HepG2 (cell line): ENCODE data around the gene GJC1. TPM values are rescaled to one million over a fixed set of nuclear protein-coding genes. Genes with fewer than 3 reads are reported as not detected.

ENCODE experiments used
- ATAC-seq: fragments of 200-7000 bp; cut with Tn5 transposase; 3 replicates; pipeline ENCODE4 v1.9.1; 2020; ENCODE audit warnings: mild to moderate bottlenecking, moderate library complexity
- BruUV-seq: library from RNA; stranded (reverse); fragments of 400-500 nt; replicated peaks from 2 replicates; lab custom pipeline; 2021; lab: Mats Ljungman, UMichigan
- CTCF ChIA-PET: fragments of 300-600 bp; formaldehyde crosslinking; extraction: SDS; loops from one replicate; lab custom pipeline; 2021; ENCODE audit warnings: low total read pairs, inconsistent platforms, low intra/inter-chr PET ratio; lab: Yijun Ruan, JAX
- POLR2A ChIA-PET: fragments of 350-600 bp; sonication (Branson Sonifier 250); formaldehyde crosslinking; loops from one replicate; lab custom pipeline; 2020; ENCODE audit warnings: antibody characterized with exemption, inconsistent platforms; lab: Yijun Ruan, JAX
- DNase-seq: peaks from one replicate; pipeline ENCODE4 v3.0.0-alpha.2; 2015; ENCODE audit warnings: low spot score
- FAIRE-seq: peaks from 3 replicates; lab custom pipeline; 2011; peaks lifted over from hg19 to GRCh38; lab: Jason Lieb, UNC
- H2AFZ ChIP-seq: one replicate; pipeline ENCODE4 v1.6.1; 2011; ENCODE audit warnings: low read length, inconsistent platforms
- H3K27ac ChIP-seq: fragments of 300-600 bp; 3 replicates; pipeline ENCODE4 v1.8.0; 2011; ENCODE audit warnings: mixed run types, mild to moderate bottlenecking, mixed read lengths, low read length, inconsistent platforms; ENCODE audit not compliant: insufficient read depth; ENCODE audit errors: extremely low read length
- H3K27me3 ChIP-seq, 2 experiments: fragments of 200-600 bp in 1 of 2; 2 replicates in 1 of 2; 3 replicates in 1 of 2; pipeline versions ENCODE4 v1.6.0 to v1.8.0; 2011; ENCODE audit warnings: low read length in 2 of 2, mild to moderate bottlenecking in 2 of 2, moderate library complexity in 2 of 2, inconsistent platforms in 1 of 2; ENCODE audit not compliant: insufficient read depth in 2 of 2, control insufficient read depth in 1 of 2
- H3K36me3 ChIP-seq, 2 experiments: fragments of 200-600 bp in 1 of 2; replicated peaks in 1 of 2; 2 replicates in 1 of 2; 3 replicates in 1 of 2; pipeline versions ENCODE4 v1.5.1 to v1.8.0; 2011; ENCODE audit warnings: low read length in 2 of 2, inconsistent platforms in 1 of 2; ENCODE audit not compliant: insufficient read depth in 2 of 2, control insufficient read depth in 1 of 2
- H3K4me1 ChIP-seq: 2 replicates; pipeline ENCODE4 v1.5.1; 2012; ENCODE audit warnings: low read length, inconsistent platforms; ENCODE audit not compliant: insufficient read depth
- H3K4me2 ChIP-seq: 2 replicates; pipeline ENCODE4 v1.6.0; 2011; ENCODE audit warnings: low read depth, low read length, inconsistent platforms
- H3K4me3 ChIP-seq, 3 experiments: fragments of 200-600 bp in 1 of 3; sonication (generic), shearing (Covaris generic) in 1 of 3; replicated peaks in 1 of 3; 2 replicates each; pipeline ENCODE4 v1.5.1; 2011 to 2016; ENCODE audit warnings: low read length in 3 of 3, inconsistent platforms in 2 of 3, low read depth in 2 of 3, mild to moderate bottlenecking in 2 of 3, control low read depth in 1 of 3, mixed read lengths in 1 of 3; ENCODE audit not compliant: insufficient read depth in 1 of 3
- H3K79me2 ChIP-seq: one replicate; pipeline ENCODE4 v1.6.1; 2011; ENCODE audit warnings: low read length, inconsistent platforms; ENCODE audit not compliant: insufficient read depth
- H3K9ac ChIP-seq: 2 replicates; pipeline ENCODE4 v1.6.0; 2011; ENCODE audit warnings: mild to moderate bottlenecking, low read depth, low read length, inconsistent platforms; ENCODE audit not compliant: insufficient read depth
- H3K9me3 ChIP-seq: 2 replicates; pipeline ENCODE4 v1.5.1; 2012; ENCODE audit warnings: mild to moderate bottlenecking, low read length
- H4K20me1 ChIP-seq: 2 replicates; pipeline ENCODE4 v1.6.0; 2011; ENCODE audit warnings: inconsistent platforms, mild to moderate bottlenecking, low read length, moderate library complexity; ENCODE audit not compliant: insufficient read depth
- GPN1 ChIP-seq: sonication (generic); formaldehyde crosslinking; IDR thresholded peaks from 2 replicates; pipeline ENCODE4 v1.5.1; 2020; ENCODE audit warnings: missing genetic modification reagents, borderline replicate concordance
- ZFP90 ChIP-seq: sonication (generic); formaldehyde crosslinking; IDR thresholded peaks from 2 replicates; pipeline ENCODE4 v1.8.0; 2022; ENCODE audit warnings: missing genetic modification reagents, mild to moderate bottlenecking, inconsistent platforms, borderline replicate concordance
- ZFX ChIP-seq: sonication (generic); formaldehyde crosslinking; IDR thresholded peaks from 2 replicates; pipeline ENCODE4 v1.4.0; 2020; ENCODE audit warnings: mild to moderate bottlenecking, low read depth, missing genetic modification reagents, moderate library complexity
- ZFY ChIP-seq: sonication (generic); formaldehyde crosslinking; IDR thresholded peaks from 2 replicates; pipeline ENCODE4 v1.4.0; 2020; ENCODE audit warnings: missing genetic modification reagents
- ZKSCAN5 ChIP-seq: sonication (generic); formaldehyde crosslinking; IDR thresholded peaks from 2 replicates; pipeline ENCODE4 v1.5.1; 2020; ENCODE audit warnings: mild to moderate bottlenecking, missing genetic modification reagents
- ZNF235 ChIP-seq: sonication (generic); formaldehyde crosslinking; IDR thresholded peaks from 2 replicates; pipeline ENCODE4 v1.8.1; 2023; ENCODE audit warnings: mild to moderate bottlenecking, missing genetic modification reagents, borderline replicate concordance
- ZNF260 ChIP-seq: sonication (generic); formaldehyde crosslinking; IDR thresholded peaks from 2 replicates; pipeline ENCODE4 v1.4.0; 2020; ENCODE audit warnings: missing genetic modification reagents, low read depth, mild to moderate bottlenecking, borderline replicate concordance
- WGBS: methylation state at CpG from one replicate; pipeline ENCODE4 v1.1.6; 2017; ENCODE audit warnings: low lambda C conversion rate; 5-methylcytosine and 5-hydroxymethylcytosine counted together
- in situ Hi-C: cut with HindIII; loops from 2 replicates; pipeline ENCODE4 v1.10.0; 2017; ENCODE audit warnings: low pct_unique_long_range_greater_than_20kb; ENCODE audit not compliant: extremely low pct_ligation_motif_present
- intact Hi-C: fragments of 100-400 bp; cut with micrococcal nuclease; formaldehyde crosslinking; loops from one replicate; pipeline ENCODE4 v1.10.0; 2022; ENCODE audit not compliant: unreplicated experiment
- polyA plus RNA-seq, 8 experiments: library from polyadenylated mRNA; depleted of rRNA in 3 of 8; stranded (reverse) in 7 of 8; unstranded in 1 of 8; fragments of >200 nt; fragmentation: Illumina TruSeq in 4 of 8; extraction: Trizol in 4 of 8; gene quantifications; 2 replicates each; pipeline versions ENCODE4 v1.2.1 to v1.2.3, GENCODE V29; 2011 to 2016; ENCODE audit warnings: low read depth in 4 of 8, missing spikeins in 1 of 8, mixed read lengths in 1 of 8; ENCODE audit not compliant: insufficient read depth in 1 of 8
- total RNA-seq, 5 experiments: library from RNA; depleted of rRNA; stranded (reverse); fragments of >200 nt; fragmentation: Illumina TruSeq; extraction: Trizol; gene quantifications; 2 replicates each; pipeline ENCODE4 v1.2.3, GENCODE V29; 2016; ENCODE audit warnings: low read depth in 1 of 5
- TF ChIP-seq, protein P1 (sequence below): sonication (generic); formaldehyde crosslinking; IDR thresholded peaks from 2 replicates; pipeline ENCODE4 v1.4.0; 2020; ENCODE audit warnings: mild to moderate bottlenecking, low read depth, missing genetic modification reagents
- TF ChIP-seq, protein P2 (sequence below): sonication (generic); formaldehyde crosslinking; IDR thresholded peaks from 2 replicates; pipeline ENCODE4 v1.4.0; 2020; ENCODE audit warnings: mild to moderate bottlenecking, low read depth, missing genetic modification reagents
- TF ChIP-seq, protein P3 (sequence below): sonication (generic); formaldehyde crosslinking; IDR thresholded peaks from 2 replicates; pipeline ENCODE4 v1.8.0; 2022; ENCODE audit warnings: missing genetic modification reagents, mild to moderate bottlenecking, borderline replicate concordance
- TF ChIP-seq, protein P4 (sequence below): sonication (generic); formaldehyde crosslinking; IDR thresholded peaks from 2 replicates; pipeline ENCODE4 v1.5.1; 2020; ENCODE audit warnings: mild to moderate bottlenecking, missing genetic modification reagents, moderate library complexity
- TF ChIP-seq, protein P5 (sequence below): sonication (generic); formaldehyde crosslinking; IDR thresholded peaks from 2 replicates; pipeline ENCODE4 v1.5.1; 2020; ENCODE audit warnings: missing genetic modification reagents, mild to moderate bottlenecking, borderline replicate concordance

The GJC1 gene
- total and polyA plus RNA-seq, 2 of the 13 experiments (the other 11 are each of a cell fraction or from before 2014, with no cell fraction given) = 1.7 TPM

DNA sequence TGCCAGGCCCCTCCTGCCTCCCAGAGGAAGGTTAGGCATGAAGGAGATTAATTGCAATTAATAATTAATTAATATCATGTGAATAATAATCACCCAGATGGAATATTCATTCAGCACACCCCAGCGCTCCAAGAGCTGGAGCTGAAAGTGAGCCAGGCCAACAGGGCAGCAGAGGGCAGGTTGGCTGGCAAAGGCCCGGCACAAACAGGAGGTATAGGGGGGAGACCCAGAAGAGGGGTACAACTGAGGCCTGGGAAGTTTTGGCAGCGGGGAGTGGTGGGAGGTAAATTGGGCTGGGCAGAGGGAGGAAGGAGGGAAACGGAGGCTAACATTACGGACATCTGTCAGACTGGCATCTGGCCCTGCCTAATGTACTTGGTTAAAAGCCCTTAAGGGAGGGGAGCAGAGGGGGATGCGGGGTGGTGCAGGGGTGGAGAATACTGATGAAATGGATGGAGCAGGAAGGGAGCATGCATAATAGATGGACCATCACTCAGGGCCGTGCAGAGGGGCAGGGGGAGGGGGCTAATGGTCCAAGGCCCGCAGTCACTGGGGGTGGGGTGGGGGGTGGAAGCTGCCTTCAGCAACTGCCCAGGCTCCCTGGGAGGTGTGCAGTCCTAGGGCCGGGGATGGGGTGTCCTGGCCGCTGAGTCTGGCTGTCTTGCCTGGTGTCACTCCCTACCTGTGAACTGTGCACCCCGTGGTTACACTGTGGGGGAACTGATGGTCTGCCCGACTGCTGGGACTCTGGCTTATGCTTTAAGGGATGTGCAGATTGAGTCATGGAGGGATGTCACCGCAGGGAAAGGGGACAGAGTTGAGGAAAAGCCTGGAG, 69.4 kb downstream of the GJC1 start (continued):
- TF ChIP-seq, protein P1, sequence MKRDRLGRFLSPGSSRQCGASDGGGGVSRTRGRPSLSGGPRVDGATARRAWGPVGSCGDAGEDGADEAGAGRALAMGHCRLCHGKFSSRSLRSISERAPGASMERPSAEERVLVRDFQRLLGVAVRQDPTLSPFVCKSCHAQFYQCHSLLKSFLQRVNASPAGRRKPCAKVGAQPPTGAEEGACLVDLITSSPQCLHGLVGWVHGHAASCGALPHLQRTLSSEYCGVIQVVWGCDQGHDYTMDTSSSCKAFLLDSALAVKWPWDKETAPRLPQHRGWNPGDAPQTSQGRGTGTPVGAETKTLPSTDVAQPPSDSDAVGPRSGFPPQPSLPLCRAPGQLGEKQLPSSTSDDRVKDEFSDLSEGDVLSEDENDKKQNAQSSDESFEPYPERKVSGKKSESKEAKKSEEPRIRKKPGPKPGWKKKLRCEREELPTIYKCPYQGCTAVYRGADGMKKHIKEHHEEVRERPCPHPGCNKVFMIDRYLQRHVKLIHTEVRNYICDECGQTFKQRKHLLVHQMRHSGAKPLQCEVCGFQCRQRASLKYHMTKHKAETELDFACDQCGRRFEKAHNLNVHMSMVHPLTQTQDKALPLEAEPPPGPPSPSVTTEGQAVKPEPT (CRISPR knock-in tag) = no peak
- TF ChIP-seq, protein P2, sequence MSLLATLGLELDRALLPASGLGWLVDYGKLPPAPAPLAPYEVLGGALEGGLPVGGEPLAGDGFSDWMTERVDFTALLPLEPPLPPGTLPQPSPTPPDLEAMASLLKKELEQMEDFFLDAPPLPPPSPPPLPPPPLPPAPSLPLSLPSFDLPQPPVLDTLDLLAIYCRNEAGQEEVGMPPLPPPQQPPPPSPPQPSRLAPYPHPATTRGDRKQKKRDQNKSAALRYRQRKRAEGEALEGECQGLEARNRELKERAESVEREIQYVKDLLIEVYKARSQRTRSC = no peak
- TF ChIP-seq GPN1 (CRISPR knock-in tag) = no peak
- TF ChIP-seq, all 625 proteins: peak for 0

DNA sequence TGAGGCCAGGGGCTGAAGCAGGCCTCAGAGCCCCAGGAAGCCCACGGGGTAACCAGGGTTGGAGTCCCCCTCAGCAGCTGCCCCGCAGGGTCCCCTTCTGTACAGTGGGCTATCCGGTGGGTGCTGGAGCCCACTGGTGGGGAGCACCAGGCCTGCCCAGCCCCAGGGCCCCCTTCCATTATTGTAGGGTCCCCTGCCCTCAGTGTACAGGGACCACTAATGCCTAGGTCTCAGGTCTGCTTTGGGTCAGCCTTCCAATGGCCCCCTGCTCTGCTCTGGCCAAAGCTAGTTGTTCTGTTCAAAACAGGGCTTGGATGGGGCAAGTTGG, 70.2 kb downstream of the GJC1 start:
- H4K20me1 ChIP-seq = no peaks in the 10 kb centered on the region
- CTCF ChIA-PET = no interaction called here
- ATAC-seq (no peak; the same call in 2 of the 3 replicates), DNase-seq (no peak), FAIRE-seq (no peak)
- peak overlapping the region in 1 of 3 experiments; percentile 74; a peak in 1 of 6 replicates for H3K4me3 ChIP-seq
- POLR2A ChIA-PET = no interaction called here
- intact Hi-C loops = no loop called here
- no peaks in the 10 kb centered on the region for H3K79me2 ChIP-seq
- in situ Hi-C loops = no loop called here
- 80% methylated on average over 1 of the region's 3 CpGs for WGBS
- peak overlapping the region; percentile 80 for H3K4me2 ChIP-seq
- no TSS peak for BruUV-seq
- H3K9ac ChIP-seq = no peak overlapping the region
- H2AFZ ChIP-seq = no peak overlapping the region
- H3K36me3 ChIP-seq = no peaks in the 10 kb centered on the region
- peaks cover 18% of the 10 kb centered on the region for H3K4me1 ChIP-seq
- H3K27me3 ChIP-seq = peaks cover 21 to 56% of the 10 kb centered on the region in 2 experiments
- H3K27ac ChIP-seq = no peak overlapping the region
- no peaks in the 10 kb centered on the region for H3K9me3 ChIP-seq
- TF ChIP-seq ZFY (peak; percentile 34; the same call in 1 of the 2 replicates), ZNF235 (CRISPR knock-in tag) (no peak), ZNF260 (CRISPR knock-in tag) (no peak), ZFX (CRISPR knock-in tag) (no peak), ZKSCAN5 (CRISPR knock-in tag) (no peak), ZFP90 (CRISPR knock-in tag) (peak; percentile 7; the same call in 1 of the 2 replicates)
- TF ChIP-seq, protein P3, sequence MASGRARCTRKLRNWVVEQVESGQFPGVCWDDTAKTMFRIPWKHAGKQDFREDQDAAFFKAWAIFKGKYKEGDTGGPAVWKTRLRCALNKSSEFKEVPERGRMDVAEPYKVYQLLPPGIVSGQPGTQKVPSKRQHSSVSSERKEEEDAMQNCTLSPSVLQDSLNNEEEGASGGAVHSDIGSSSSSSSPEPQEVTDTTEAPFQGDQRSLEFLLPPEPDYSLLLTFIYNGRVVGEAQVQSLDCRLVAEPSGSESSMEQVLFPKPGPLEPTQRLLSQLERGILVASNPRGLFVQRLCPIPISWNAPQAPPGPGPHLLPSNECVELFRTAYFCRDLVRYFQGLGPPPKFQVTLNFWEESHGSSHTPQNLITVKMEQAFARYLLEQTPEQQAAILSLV (CRISPR knock-in tag) = peak; percentile 28; the same call in 1 of the 2 replicates
- TF ChIP-seq, protein P4, sequence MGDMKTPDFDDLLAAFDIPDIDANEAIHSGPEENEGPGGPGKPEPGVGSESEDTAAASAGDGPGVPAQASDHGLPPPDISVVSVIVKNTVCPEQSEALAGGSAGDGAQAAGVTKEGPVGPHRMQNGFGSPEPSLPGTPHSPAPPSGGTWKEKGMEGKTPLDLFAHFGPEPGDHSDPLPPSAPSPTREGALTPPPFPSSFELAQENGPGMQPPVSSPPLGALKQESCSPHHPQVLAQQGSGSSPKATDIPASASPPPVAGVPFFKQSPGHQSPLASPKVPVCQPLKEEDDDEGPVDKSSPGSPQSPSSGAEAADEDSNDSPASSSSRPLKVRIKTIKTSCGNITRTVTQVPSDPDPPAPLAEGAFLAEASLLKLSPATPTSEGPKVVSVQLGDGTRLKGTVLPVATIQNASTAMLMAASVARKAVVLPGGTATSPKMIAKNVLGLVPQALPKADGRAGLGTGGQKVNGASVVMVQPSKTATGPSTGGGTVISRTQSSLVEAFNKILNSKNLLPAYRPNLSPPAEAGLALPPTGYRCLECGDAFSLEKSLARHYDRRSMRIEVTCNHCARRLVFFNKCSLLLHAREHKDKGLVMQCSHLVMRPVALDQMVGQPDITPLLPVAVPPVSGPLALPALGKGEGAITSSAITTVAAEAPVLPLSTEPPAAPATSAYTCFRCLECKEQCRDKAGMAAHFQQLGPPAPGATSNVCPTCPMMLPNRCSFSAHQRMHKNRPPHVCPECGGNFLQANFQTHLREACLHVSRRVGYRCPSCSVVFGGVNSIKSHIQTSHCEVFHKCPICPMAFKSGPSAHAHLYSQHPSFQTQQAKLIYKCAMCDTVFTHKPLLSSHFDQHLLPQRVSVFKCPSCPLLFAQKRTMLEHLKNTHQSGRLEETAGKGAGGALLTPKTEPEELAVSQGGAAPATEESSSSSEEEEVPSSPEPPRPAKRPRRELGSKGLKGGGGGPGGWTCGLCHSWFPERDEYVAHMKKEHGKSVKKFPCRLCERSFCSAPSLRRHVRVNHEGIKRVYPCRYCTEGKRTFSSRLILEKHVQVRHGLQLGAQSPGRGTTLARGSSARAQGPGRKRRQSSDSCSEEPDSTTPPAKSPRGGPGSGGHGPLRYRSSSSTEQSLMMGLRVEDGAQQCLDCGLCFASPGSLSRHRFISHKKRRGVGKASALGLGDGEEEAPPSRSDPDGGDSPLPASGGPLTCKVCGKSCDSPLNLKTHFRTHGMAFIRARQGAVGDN (CRISPR knock-in tag) = peak; percentile 10; the same call in 1 of the 2 replicates
- TF ChIP-seq, protein P5, sequence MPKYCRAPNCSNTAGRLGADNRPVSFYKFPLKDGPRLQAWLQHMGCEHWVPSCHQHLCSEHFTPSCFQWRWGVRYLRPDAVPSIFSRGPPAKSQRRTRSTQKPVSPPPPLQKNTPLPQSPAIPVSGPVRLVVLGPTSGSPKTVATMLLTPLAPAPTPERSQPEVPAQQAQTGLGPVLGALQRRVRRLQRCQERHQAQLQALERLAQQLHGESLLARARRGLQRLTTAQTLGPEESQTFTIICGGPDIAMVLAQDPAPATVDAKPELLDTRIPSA (CRISPR knock-in tag) = 0 out of 2 replicates have a peak, but pooled peaks have one; percentile 33
